Panc1 (cell line): ENCODE results near the gene MRPL33. TPM values are rescaled to one million over a fixed set of nuclear protein-coding genes. Genes with fewer than 3 reads are reported as not detected.

ENCODE experiments used
- ATAC-seq: fragments of 200-7000 bp; cut with Tn5 transposase; 2 replicates; pipeline ENCODE4 v1.9.1; 2020; ENCODE audit warnings: mild to moderate bottlenecking, moderate library complexity
- BruUV-seq: library from RNA; stranded (reverse); fragments of 400-500 nt; replicated peaks from 2 replicates; lab custom pipeline; 2021; lab: Mats Ljungman, UMichigan
- CTCF ChIA-PET: fragments of 300-600 bp; sonication (Branson Sonifier 250); formaldehyde crosslinking; loops from one replicate; lab custom pipeline; 2022; ENCODE audit warnings: antibody characterized with exemption; lab: Charles Lee
- POLR2A ChIA-PET: fragments of 300-600 bp; sonication (Branson Sonifier 250); formaldehyde crosslinking; loops from one replicate; lab custom pipeline; 2022; ENCODE audit warnings: antibody characterized with exemption; lab: Charles Lee
- DNase-seq: peaks from one replicate; pipeline ENCODE4 v3.0.0-alpha.2; 2010; ENCODE audit warnings: low read depth, low spot score
- H3K27ac ChIP-seq: 2 replicates; pipeline ENCODE4 v1.5.1; 2011; ENCODE audit warnings: mild to moderate bottlenecking, low read length, inconsistent platforms
- H3K27me3 ChIP-seq: fragments of 200-500 bp; sonication (Bioruptor generic); 2 replicates; pipeline ENCODE4 v1.6.0; 2014; ENCODE audit warnings: low read length, inconsistent platforms; ENCODE audit not compliant: control insufficient read depth, insufficient read depth
- H3K36me3 ChIP-seq: fragments of 200-500 bp; sonication (Bioruptor generic); 2 replicates; pipeline ENCODE4 v1.5.1; 2014; ENCODE audit warnings: inconsistent platforms, mild to moderate bottlenecking, low read length, moderate library complexity; ENCODE audit not compliant: control insufficient read depth, insufficient read depth
- H3K4me1 ChIP-seq: 2 replicates; pipeline ENCODE4 v1.5.1; 2011; ENCODE audit warnings: inconsistent platforms, mild to moderate bottlenecking, low read length, moderate library complexity; ENCODE audit not compliant: control insufficient read depth, insufficient read depth
- H3K4me3 ChIP-seq, 2 experiments: 2 replicates each; pipeline ENCODE4 v1.5.1; 2011 to 2012; ENCODE audit warnings: low read depth in 2 of 2, low read length in 2 of 2, mild to moderate bottlenecking in 2 of 2, inconsistent platforms in 1 of 2, moderate library complexity in 1 of 2
- H3K9me3 ChIP-seq: fragments of 200-500 bp; sonication (Bioruptor generic); 2 replicates; pipeline ENCODE4 v1.5.1; 2014; ENCODE audit warnings: low read depth, mild to moderate bottlenecking, inconsistent platforms, low read length, moderate library complexity; ENCODE audit not compliant: control insufficient read depth, insufficient read depth
- POLR2AphosphoS5 ChIP-seq: IDR thresholded peaks from 2 replicates; pipeline ENCODE4 v1.6.1; 2012; ENCODE audit warnings: mild to moderate bottlenecking, low read depth, low read length, moderate library complexity
- SIN3A ChIP-seq: IDR thresholded peaks from 2 replicates; pipeline ENCODE4 v1.6.1; 2012; ENCODE audit warnings: low read depth, mild to moderate bottlenecking, low read length, moderate library complexity, borderline replicate concordance; ENCODE audit not compliant: insufficient read depth
- TCF7L2 ChIP-seq: IDR thresholded peaks from 2 replicates; pipeline ENCODE4 v1.6.1; 2011; ENCODE audit warnings: mild to moderate bottlenecking, low read depth, low read length, inconsistent platforms
- in situ Hi-C: cut with HindIII; loops from 2 replicates; pipeline ENCODE4 v1.10.0; 2016; ENCODE audit warnings: low sequenced_read_pairs, low pct_unique_long_range_greater_than_20kb
- intact Hi-C: fragments of 100-400 bp; cut with micrococcal nuclease; formaldehyde crosslinking; loops from one replicate; pipeline ENCODE4 v1.10.0; 2022; ENCODE audit not compliant: unreplicated experiment
- total RNA-seq: library from RNA; stranded (reverse); gene quantifications from one replicate; pipeline ENCODE4 v1.2.1, GENCODE V29; 2021; ENCODE audit not compliant: unreplicated experiment
- TF ChIP-seq, protein P1 (sequence below), 2 experiments: IDR thresholded peaks; 2 replicates each; pipeline ENCODE4 v1.6.1; 2011 to 2012; ENCODE audit warnings: low read depth in 2 of 2, control low read depth in 1 of 2, low read length in 1 of 2, mild to moderate bottlenecking in 1 of 2, moderate library complexity in 1 of 2; ENCODE audit not compliant: insufficient read depth in 1 of 2
- TF ChIP-seq, protein P2 (sequence below): fragments of 450-650 bp; IDR thresholded peaks from 2 replicates; pipeline ENCODE4 v1.5.1; 2017; ENCODE audit warnings: mild to moderate bottlenecking

The MRPL33 gene
- total RNA-seq, 1 experiment from 2014 or later, result 61.6 TPM

DNA sequence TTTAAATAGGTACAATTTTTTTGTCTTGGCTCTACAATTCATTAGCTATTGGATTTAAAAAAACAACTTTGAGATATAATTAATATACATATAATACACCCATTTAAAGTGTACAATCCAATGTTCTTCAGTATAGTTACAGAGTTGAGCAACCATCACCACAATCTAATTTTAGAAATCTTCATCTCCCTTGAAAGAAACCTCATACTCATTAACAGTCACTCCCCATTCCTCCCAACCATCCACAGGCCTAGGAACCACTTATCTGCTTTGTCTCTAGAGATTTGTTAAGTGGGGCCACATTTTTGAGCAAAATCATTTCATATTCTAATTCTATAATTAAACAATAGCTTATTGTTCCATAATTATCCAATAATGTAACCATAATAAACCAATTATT, 32.6 kb downstream of the MRPL33 start:
- CTCF ChIA-PET, result no interaction called here
- intact Hi-C loops (no loop called here), in situ Hi-C loops (no loop called here)
- no peak for ATAC-seq
- no peaks in the 10 kb centered on the region for H3K27me3 ChIP-seq
- DNase-seq, result no peak
- TF ChIP-seq, protein P1, sequence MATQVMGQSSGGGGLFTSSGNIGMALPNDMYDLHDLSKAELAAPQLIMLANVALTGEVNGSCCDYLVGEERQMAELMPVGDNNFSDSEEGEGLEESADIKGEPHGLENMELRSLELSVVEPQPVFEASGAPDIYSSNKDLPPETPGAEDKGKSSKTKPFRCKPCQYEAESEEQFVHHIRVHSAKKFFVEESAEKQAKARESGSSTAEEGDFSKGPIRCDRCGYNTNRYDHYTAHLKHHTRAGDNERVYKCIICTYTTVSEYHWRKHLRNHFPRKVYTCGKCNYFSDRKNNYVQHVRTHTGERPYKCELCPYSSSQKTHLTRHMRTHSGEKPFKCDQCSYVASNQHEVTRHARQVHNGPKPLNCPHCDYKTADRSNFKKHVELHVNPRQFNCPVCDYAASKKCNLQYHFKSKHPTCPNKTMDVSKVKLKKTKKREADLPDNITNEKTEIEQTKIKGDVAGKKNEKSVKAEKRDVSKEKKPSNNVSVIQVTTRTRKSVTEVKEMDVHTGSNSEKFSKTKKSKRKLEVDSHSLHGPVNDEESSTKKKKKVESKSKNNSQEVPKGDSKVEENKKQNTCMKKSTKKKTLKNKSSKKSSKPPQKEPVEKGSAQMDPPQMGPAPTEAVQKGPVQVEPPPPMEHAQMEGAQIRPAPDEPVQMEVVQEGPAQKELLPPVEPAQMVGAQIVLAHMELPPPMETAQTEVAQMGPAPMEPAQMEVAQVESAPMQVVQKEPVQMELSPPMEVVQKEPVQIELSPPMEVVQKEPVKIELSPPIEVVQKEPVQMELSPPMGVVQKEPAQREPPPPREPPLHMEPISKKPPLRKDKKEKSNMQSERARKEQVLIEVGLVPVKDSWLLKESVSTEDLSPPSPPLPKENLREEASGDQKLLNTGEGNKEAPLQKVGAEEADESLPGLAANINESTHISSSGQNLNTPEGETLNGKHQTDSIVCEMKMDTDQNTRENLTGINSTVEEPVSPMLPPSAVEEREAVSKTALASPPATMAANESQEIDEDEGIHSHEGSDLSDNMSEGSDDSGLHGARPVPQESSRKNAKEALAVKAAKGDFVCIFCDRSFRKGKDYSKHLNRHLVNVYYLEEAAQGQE (IDR thresholded peaks at IDR 0.05; ENCODE audit: insufficient read depth in 1 of 2, low read depth in 2 of 2, low read length in 1 of 2), result no peak
- TF ChIP-seq SIN3A (no peak), POLR2AphosphoS5 (no peak), TCF7L2 (no peak)
- TF ChIP-seq, protein P2, sequence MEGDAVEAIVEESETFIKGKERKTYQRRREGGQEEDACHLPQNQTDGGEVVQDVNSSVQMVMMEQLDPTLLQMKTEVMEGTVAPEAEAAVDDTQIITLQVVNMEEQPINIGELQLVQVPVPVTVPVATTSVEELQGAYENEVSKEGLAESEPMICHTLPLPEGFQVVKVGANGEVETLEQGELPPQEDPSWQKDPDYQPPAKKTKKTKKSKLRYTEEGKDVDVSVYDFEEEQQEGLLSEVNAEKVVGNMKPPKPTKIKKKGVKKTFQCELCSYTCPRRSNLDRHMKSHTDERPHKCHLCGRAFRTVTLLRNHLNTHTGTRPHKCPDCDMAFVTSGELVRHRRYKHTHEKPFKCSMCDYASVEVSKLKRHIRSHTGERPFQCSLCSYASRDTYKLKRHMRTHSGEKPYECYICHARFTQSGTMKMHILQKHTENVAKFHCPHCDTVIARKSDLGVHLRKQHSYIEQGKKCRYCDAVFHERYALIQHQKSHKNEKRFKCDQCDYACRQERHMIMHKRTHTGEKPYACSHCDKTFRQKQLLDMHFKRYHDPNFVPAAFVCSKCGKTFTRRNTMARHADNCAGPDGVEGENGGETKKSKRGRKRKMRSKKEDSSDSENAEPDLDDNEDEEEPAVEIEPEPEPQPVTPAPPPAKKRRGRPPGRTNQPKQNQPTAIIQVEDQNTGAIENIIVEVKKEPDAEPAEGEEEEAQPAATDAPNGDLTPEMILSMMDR, result no peak
- BruUV-seq, result no TSS peak
- POLR2A ChIA-PET, result interaction anchor here (0.6 kb wide), 1 partner anchor 17 kb away, joined by 5 read pairs; no protein-coding TSS in a partner anchor
- H3K4me1 ChIP-seq, result peaks cover 5% of the 10 kb centered on the region; the same call in 1 of the 2 replicates
- H3K36me3 ChIP-seq, result no peaks in the 10 kb centered on the region
- no peaks in the 10 kb centered on the region for H3K9me3 ChIP-seq
- no peak overlapping the region for H3K4me3 ChIP-seq
- no peak overlapping the region for H3K27ac ChIP-seq

DNA sequence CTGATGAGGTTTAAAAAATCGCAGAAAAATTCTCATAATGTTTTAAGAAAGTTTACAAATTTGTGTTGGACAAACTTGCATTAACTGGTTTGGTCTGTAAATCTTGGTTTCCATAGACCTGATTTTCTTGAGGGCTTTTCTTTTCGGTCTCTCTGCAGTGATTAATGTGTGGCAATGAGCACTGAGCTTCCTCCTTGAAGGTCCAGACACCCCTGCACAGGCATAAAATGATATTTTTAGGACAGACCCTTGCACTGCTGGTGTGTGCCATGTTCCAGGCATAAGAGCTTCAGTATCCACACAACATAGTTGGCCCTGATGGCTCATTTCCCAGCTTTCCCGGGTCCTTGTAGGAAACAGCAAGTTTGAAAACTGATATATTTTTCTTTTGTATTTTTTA, 33.7 kb downstream of the MRPL33 start:
- Histone ChIP-seq H3K4me3 (no peak overlapping the region), H3K27me3 (no peaks in the 10 kb centered on the region), H3K27ac (no peak overlapping the region), H3K4me1 (no peaks in the 10 kb centered on the region), H3K36me3 (no peaks in the 10 kb centered on the region), H3K9me3 (no peaks in the 10 kb centered on the region)
- DNase-seq, result no peak
- CTCF ChIA-PET, result interaction anchor here (0.7 kb wide), 1 partner anchor 73 kb away, joined by 9 read pairs; no protein-coding TSS in a partner anchor
- no TSS peak for BruUV-seq
- intact Hi-C loops, result no loop called here
- POLR2A ChIA-PET, result no interaction called here
- TF ChIP-seq, protein P2, result no peak
- in situ Hi-C loops, result no loop called here
- ATAC-seq, result no peak
